Astrocyte (in vitro differentiated cells and primary cell): ENCODE measurements around the gene PKD1L1. TPM values are rescaled to one million over a fixed set of nuclear protein-coding genes. Genes with fewer than 3 reads are reported as not detected.
A peak's percentile ranks its signal among the peaks of the same experiment; 100 is the strongest.
"Not testable (repeated sequence)": the region's sequence is repeated elsewhere in the genome, so short reads cannot be mapped to it uniquely, and the experiment has no call there.

Source experiments
- DNase-seq: peaks from one replicate; pipeline ENCODE4 v3.0.0-alpha.2; 2010; ENCODE audit warnings: low read depth
- FAIRE-seq: peaks from 2 replicates; lab custom pipeline; 2011; peaks lifted over from hg19 to GRCh38; lab: Jason Lieb, UNC
- H2AFZ ChIP-seq: 2 replicates; pipeline ENCODE4 v1.6.0; 2012; ENCODE audit warnings: low read depth, low read length, inconsistent platforms
- H3K27ac ChIP-seq: 2 replicates; pipeline ENCODE4 v1.5.1; 2011; ENCODE audit warnings: low read depth, low read length, inconsistent platforms
- H3K27me3 ChIP-seq: 2 replicates; pipeline ENCODE4 v1.6.0; 2011; ENCODE audit warnings: low read length, inconsistent platforms; ENCODE audit not compliant: insufficient read depth
- H3K36me3 ChIP-seq: 2 replicates; pipeline ENCODE4 v1.5.1; 2011; ENCODE audit warnings: low read length, inconsistent platforms; ENCODE audit not compliant: insufficient read depth
- H3K4me1 ChIP-seq: 2 replicates; pipeline ENCODE4 v1.5.1; 2011; ENCODE audit warnings: low read length, inconsistent platforms; ENCODE audit not compliant: insufficient read depth
- H3K4me2 ChIP-seq: 2 replicates; pipeline ENCODE4 v1.6.0; 2012; ENCODE audit warnings: low read length, inconsistent platforms
- H3K4me3 ChIP-seq: 2 replicates; pipeline ENCODE4 v1.5.1; 2011; ENCODE audit warnings: low read depth, mild to moderate bottlenecking, low read length, inconsistent platforms; ENCODE audit not compliant: insufficient read depth
- H3K79me2 ChIP-seq: 2 replicates; pipeline ENCODE4 v1.6.0; 2012; ENCODE audit warnings: mild to moderate bottlenecking, low read length, inconsistent platforms; ENCODE audit not compliant: insufficient read depth
- H3K9ac ChIP-seq: 2 replicates; pipeline ENCODE4 v1.6.0; 2012; ENCODE audit warnings: mild to moderate bottlenecking, low read length, inconsistent platforms
- H3K9me3 ChIP-seq: 2 replicates; pipeline ENCODE4 v1.5.1; 2012; ENCODE audit warnings: low read depth, mild to moderate bottlenecking, low read length, inconsistent platforms; ENCODE audit not compliant: insufficient read depth
- H4K20me1 ChIP-seq: 2 replicates; pipeline ENCODE4 v1.6.0; 2012; ENCODE audit warnings: low read length, inconsistent platforms; ENCODE audit not compliant: insufficient read depth
- H3K27ac Mint-ChIP-seq: one replicate; pipeline ENCODE4 v1.8.0; 2021; ENCODE audit warnings: mild to moderate bottlenecking, mixed read lengths; ENCODE audit not compliant: unreplicated experiment
- H3K27me3 Mint-ChIP-seq: one replicate; pipeline ENCODE4 v1.8.0; 2021; ENCODE audit warnings: low read depth, mixed read lengths; ENCODE audit not compliant: unreplicated experiment
- H3K36me3 Mint-ChIP-seq: one replicate; pipeline ENCODE4 v1.8.0; 2021; ENCODE audit warnings: low read depth, mixed read lengths; ENCODE audit not compliant: unreplicated experiment
- H3K4me1 Mint-ChIP-seq: one replicate; pipeline ENCODE4 v1.8.0; 2021; ENCODE audit warnings: low read depth, mixed read lengths; ENCODE audit not compliant: unreplicated experiment
- H3K4me3 Mint-ChIP-seq: one replicate; pipeline ENCODE4 v1.8.0; 2021; ENCODE audit warnings: mild to moderate bottlenecking, moderate library complexity, mixed read lengths; ENCODE audit not compliant: unreplicated experiment
- H3K9me3 Mint-ChIP-seq: one replicate; pipeline ENCODE4 v1.8.0; 2021; ENCODE audit warnings: mild to moderate bottlenecking, mixed read lengths; ENCODE audit not compliant: unreplicated experiment
- CTCF ChIP-seq: IDR thresholded peaks from 2 replicates; pipeline ENCODE4 v1.5.1; 2011; ENCODE audit warnings: low read depth, mild to moderate bottlenecking, inconsistent platforms, low read length, moderate library complexity; ENCODE audit not compliant: insufficient read depth
- EZH2 ChIP-seq: IDR thresholded peaks from 2 replicates; pipeline ENCODE4 v1.6.1; 2012; ENCODE audit warnings: mild to moderate bottlenecking, low read length, inconsistent platforms; ENCODE audit not compliant: insufficient read depth
- total RNA-seq: library from RNA; stranded (reverse); gene quantifications from 2 replicates; pipeline ENCODE4 v1.2.1, GENCODE V29; 2021

The PKD1L1 gene
- total RNA-seq, 1 donor from 2014 or later = 0.39 TPM

DNA sequence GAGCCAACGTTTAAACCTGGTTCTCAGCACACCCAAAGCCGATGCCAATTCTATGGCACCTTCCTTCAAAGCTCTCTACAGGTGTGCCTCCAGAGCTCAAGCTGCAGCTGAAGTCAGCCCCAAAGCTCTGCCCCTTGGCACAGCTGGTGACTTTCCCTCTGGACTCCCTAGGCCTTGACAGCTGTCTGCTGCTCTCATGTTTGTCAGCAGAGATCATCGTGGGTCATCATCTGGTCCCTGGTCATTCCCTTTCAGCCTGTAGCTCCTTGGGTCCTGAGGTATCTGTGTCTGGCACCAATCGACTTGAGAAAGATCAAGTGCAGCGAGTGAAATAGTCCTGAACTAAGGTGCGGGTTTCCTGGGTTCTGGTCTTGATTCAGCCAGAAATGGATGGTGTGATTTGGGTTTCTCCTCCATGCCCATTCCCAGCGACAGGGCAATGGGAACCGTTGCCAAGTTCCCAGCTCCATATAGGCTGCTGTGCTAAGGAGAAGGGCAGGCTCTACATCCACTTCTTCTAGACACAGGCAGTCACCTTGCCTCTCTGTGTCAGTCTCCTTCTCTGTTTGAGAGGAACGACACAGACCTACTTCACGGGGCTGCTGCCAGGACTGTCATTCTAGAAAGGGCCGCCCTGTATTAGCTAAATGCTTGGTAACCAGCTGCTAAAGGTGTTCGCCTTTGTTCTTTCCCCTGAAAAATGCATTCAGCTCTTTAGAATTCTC, 3.6 kb downstream of the PKD1L1 start:
- Histone ChIP-seq H4K20me1 (no peaks in the 10 kb centered on the region), H3K4me1 (peaks cover 21% of the 10 kb centered on the region), H3K27ac (no peak overlapping the region), H3K9me3 (no peaks in the 10 kb centered on the region), H3K4me3 (no peak overlapping the region), H3K9ac (no peak overlapping the region), H2AFZ (no peak overlapping the region), H3K27me3 (no peaks in the 10 kb centered on the region), H3K79me2 (no peaks in the 10 kb centered on the region), H3K4me2 (no peak overlapping the region), H3K36me3 (no peaks in the 10 kb centered on the region)
- Mint-ChIP-seq H3K4me3 (no peak overlapping the region), H3K27me3 (no peaks in the 10 kb centered on the region), H3K9me3 (no peaks in the 10 kb centered on the region), H3K36me3 (no peaks in the 10 kb centered on the region), H3K27ac (no peak overlapping the region), H3K4me1 (peaks cover 45% of the 10 kb centered on the region)
- TF ChIP-seq CTCF (no peak), EZH2 (no peak)
- DNase-seq (no peak), FAIRE-seq (no peak)

DNA sequence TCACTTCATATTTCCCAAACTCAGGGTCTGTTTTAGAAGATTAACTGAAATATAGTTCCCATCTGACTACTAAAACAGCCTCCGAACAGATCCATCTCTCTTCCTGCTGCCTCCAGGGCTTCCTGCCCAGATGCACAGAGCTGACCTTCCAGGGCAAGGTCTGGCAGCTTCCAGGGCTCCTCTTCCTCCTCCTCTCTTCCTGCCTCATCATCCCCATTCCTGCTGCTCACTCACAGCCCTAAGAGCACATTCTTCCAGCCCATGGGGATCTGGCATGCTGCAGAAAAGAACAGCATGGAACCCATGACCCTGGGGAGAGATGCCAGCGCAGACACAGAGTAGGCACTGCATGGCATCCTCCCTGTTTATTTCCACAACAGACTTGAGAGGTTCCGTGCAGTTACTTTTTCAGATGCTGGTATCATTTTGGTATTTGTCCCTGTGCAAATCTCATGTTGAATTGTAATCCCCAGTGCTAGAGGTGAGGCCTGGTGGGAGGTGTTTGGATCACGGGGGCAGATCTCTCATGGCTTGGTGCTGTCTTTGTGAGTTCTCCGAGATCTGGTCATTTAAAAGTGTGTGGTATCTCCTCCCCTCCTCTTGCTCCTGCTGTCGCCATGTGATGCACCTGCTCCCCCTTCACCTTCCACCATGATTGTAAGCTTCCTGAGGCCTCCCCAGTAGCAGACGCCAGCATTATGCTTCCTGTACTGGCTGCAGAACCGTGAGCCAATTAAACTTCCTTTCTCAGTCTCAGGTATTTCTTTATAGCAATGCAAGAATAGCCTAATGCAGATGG, 4.4 kb downstream of the PKD1L1 start:
- no peak overlapping the region for H3K27ac ChIP-seq
- H3K27ac Mint-ChIP-seq = no peak overlapping the region

DNA sequence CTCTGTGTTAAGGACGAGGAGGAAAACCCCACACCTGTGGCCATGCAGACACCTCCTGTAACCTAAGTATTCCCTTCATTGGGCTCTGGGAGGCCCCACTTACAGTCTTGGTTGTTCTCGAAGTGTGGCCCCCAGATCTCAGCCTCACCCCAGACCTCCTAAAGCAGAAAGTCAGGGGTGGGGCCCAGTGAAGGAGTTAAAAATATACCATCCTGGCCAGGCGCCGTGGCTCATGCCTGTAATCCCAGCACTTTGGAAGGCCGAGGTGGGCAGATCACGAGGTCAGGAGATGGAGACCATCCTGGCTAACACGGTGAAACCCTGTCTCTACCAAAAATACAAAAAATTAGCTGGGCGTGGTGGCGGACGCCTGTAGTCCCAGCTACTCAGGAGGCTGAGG, 5.6 kb downstream of the PKD1L1 start:
- peaks cover 35% of the 10 kb centered on the region for H3K4me1 Mint-ChIP-seq
- H3K27me3 ChIP-seq, H3K27me3 Mint-ChIP-seq, H3K9me3 ChIP-seq, DNase-seq, H3K4me3 ChIP-seq, H3K4me3 Mint-ChIP-seq, H3K9ac ChIP-seq, FAIRE-seq, H3K27ac Mint-ChIP-seq, H3K27ac ChIP-seq, H3K79me2 ChIP-seq, H3K36me3 Mint-ChIP-seq, H3K4me2 ChIP-seq, H2AFZ ChIP-seq, H3K9me3 Mint-ChIP-seq, H4K20me1 ChIP-seq, H3K36me3 ChIP-seq: not testable (repeated sequence)
- peaks cover 21% of the 10 kb centered on the region for H3K4me1 ChIP-seq

More for the DNA sequence above, 4.4 kb downstream of the PKD1L1 start:
- peak overlapping the region; percentile 27 for H2AFZ ChIP-seq
- Mint-ChIP-seq H3K27me3 (no peaks in the 10 kb centered on the region), H3K9me3 (no peaks in the 10 kb centered on the region), H3K4me3 (no peak overlapping the region), H3K36me3 (no peaks in the 10 kb centered on the region), H3K4me1 (peaks cover 45% of the 10 kb centered on the region)
- H4K20me1 ChIP-seq = no peaks in the 10 kb centered on the region
- FAIRE-seq (no peak), DNase-seq (no peak)
- no peak overlapping the region for H3K4me3 ChIP-seq
- no peaks in the 10 kb centered on the region for H3K79me2 ChIP-seq
- H3K9me3 ChIP-seq = no peaks in the 10 kb centered on the region
- no peaks in the 10 kb centered on the region for H3K27me3 ChIP-seq
- H3K36me3 ChIP-seq = no peaks in the 10 kb centered on the region
- no peak overlapping the region for H3K4me2 ChIP-seq
- no peak for TF ChIP-seq EZH2
- no peak for TF ChIP-seq CTCF
- peaks cover 21% of the 10 kb centered on the region for H3K4me1 ChIP-seq
- H3K9ac ChIP-seq = no peak overlapping the region
